ENCODE measurements around the gene KCNIP3. TPM values are rescaled to one million over a fixed set of nuclear protein-coding genes. Genes with fewer than 3 reads are reported as not detected.
"Not testable (repeated sequence)": the region's sequence is repeated elsewhere in the genome, so short reads cannot be mapped to it uniquely, and the experiment has no call there.

KCNIP3 gene
- total and polyA plus RNA-seq, 4 experiments from 2014 or later: not detected

GRCh38 chr2:95374451-95374920 is 77.3 kb downstream of the KCNIP3 start:
- H3K27ac ChIP-seq (ENCODE audit: low read depth, low read length): no peak overlapping the region
- no peaks in the 10 kb centered on the region for H3K36me3 ChIP-seq (ENCODE audit: insufficient read depth, low read length)
- intact Hi-C loops (cut with micrococcal nuclease): no loop called here
- no peak for DNase-seq
- no peak overlapping the region for H3K4me3 ChIP-seq (ENCODE audit: low read length in 2 of 2)
- H3K36me3 Mint-ChIP-seq: no peaks in the 10 kb centered on the region
- H3K27me3 Mint-ChIP-seq: peaks cover 8 to 28% of the 10 kb centered on the region in 2 donors
- H3K4me3 Mint-ChIP-seq: no peak overlapping the region
- H3K27me3 ChIP-seq (ENCODE audit: insufficient read depth, low read length): no peaks in the 10 kb centered on the region
- ChIA-PET POLR2A (ENCODE audit: partially characterized antibody) (no interaction called here), CTCF (ENCODE audit: partially characterized antibody) (no interaction called here)
- no peaks in the 10 kb centered on the region for H3K4me1 ChIP-seq (ENCODE audit: insufficient read depth, low read length)
- H3K9me3 Mint-ChIP-seq: peaks cover 0 to 16% (median 8%) of the 10 kb centered on the region in 8 donors
- H3K9me3 ChIP-seq (ENCODE audit: control insufficient read depth in 1 of 2, low read length in 2 of 2): no peaks in the 10 kb centered on the region
- H3K27ac Mint-ChIP-seq: no peak overlapping the region
- H3K4me1 Mint-ChIP-seq: peaks cover 0 to 6% (median 1%) of the 10 kb centered on the region in 4 donors

GRCh38 chr2:95374921-95375471 is 77.8 kb downstream of the KCNIP3 start:
- POLR2A ChIA-PET (ENCODE audit: partially characterized antibody): no interaction called here
- no peaks in the 10 kb centered on the region for H3K36me3 ChIP-seq (ENCODE audit: insufficient read depth, low read length)
- DNase-seq: no peak
- H3K27ac Mint-ChIP-seq: no peak overlapping the region
- H3K4me3 ChIP-seq (ENCODE audit: low read length in 2 of 2): no peak overlapping the region
- H3K9me3 ChIP-seq (ENCODE audit: control insufficient read depth in 1 of 2, low read length in 2 of 2): no peaks in the 10 kb centered on the region
- H3K9me3 Mint-ChIP-seq: peaks cover 0 to 15% (median 8%) of the 10 kb centered on the region in 8 donors
- H3K4me1 Mint-ChIP-seq: peaks cover 0 to 6% (median 1%) of the 10 kb centered on the region in 4 donors
- no peak overlapping the region for H3K27ac ChIP-seq (ENCODE audit: low read depth, low read length)
- H3K27me3 Mint-ChIP-seq: peaks cover 9 to 28% of the 10 kb centered on the region in 2 donors
- H3K4me1 ChIP-seq (ENCODE audit: insufficient read depth, low read length): no peaks in the 10 kb centered on the region
- intact Hi-C loops (cut with micrococcal nuclease): no loop called here
- H3K27me3 ChIP-seq (ENCODE audit: insufficient read depth, low read length): no peaks in the 10 kb centered on the region
- H3K4me3 Mint-ChIP-seq: no peak overlapping the region
- CTCF ChIA-PET (ENCODE audit: partially characterized antibody): no interaction called here
- H3K36me3 Mint-ChIP-seq: no peaks in the 10 kb centered on the region

- Histone ChIP-seq H3K27ac (ENCODE audit: low read depth, low read length) (no peak overlapping the region), H3K4me3 (ENCODE audit: low read length in 2 of 2) (no peak overlapping the region), H3K36me3 (ENCODE audit: insufficient read depth, low read length) (no peaks in the 10 kb centered on the region), H3K9me3 (ENCODE audit: control insufficient read depth in 1 of 2, low read length in 2 of 2) (no peaks in the 10 kb centered on the region), H3K27me3 (ENCODE audit: insufficient read depth, low read length) (no peaks in the 10 kb centered on the region), H3K4me1 (ENCODE audit: insufficient read depth, low read length) (no peaks in the 10 kb centered on the region)
- Mint-ChIP-seq H3K4me3 (peak overlapping the region in 1 of 8 donors; percentile 32), H3K4me1 (peaks cover 0 to 6% (median 1%) of the 10 kb centered on the region in 4 donors), H3K36me3 (no peaks in the 10 kb centered on the region), H3K9me3 (peaks cover 0 to 10% (median 5%) of the 10 kb centered on the region in 8 donors), H3K27me3 (peaks cover 9 to 28% of the 10 kb centered on the region in 2 donors), H3K27ac (no peak overlapping the region)
- no peak for DNase-seq
- intact Hi-C loops (cut with micrococcal nuclease): no loop called here
- ChIA-PET CTCF (ENCODE audit: partially characterized antibody) (no interaction called here), POLR2A (ENCODE audit: partially characterized antibody) (no interaction called here)
These were observed 78.5 kb downstream of the KCNIP3 start for GRCh38 chr2:95375532-95376150.

GRCh38 chr2:95376311-95377215 is 79.4 kb downstream of the KCNIP3 start:
- Histone ChIP-seq H3K4me1 (ENCODE audit: insufficient read depth, low read length) (no peaks in the 10 kb centered on the region), H3K27me3 (ENCODE audit: insufficient read depth, low read length) (no peaks in the 10 kb centered on the region), H3K4me3 (ENCODE audit: low read length in 2 of 2) (no peak overlapping the region), H3K27ac (ENCODE audit: low read depth, low read length) (no peak overlapping the region), H3K9me3 (ENCODE audit: control insufficient read depth in 1 of 2, low read length in 2 of 2) (no peaks in the 10 kb centered on the region), H3K36me3 (ENCODE audit: insufficient read depth, low read length) (no peaks in the 10 kb centered on the region)
- H3K36me3 Mint-ChIP-seq: no peaks in the 10 kb centered on the region
- H3K27ac Mint-ChIP-seq: no peak overlapping the region
- POLR2A ChIA-PET (ENCODE audit: partially characterized antibody): no interaction called here
- peaks cover 9 to 26% of the 10 kb centered on the region in 2 donors for H3K27me3 Mint-ChIP-seq
- H3K4me3 Mint-ChIP-seq: no peak overlapping the region
- H3K4me1 Mint-ChIP-seq: peaks cover 0 to 6% (median 1%) of the 10 kb centered on the region in 4 donors
- intact Hi-C loops (cut with micrococcal nuclease): no loop called here
- no peak for DNase-seq
- H3K9me3 Mint-ChIP-seq: peaks cover 0 to 4% (median 1%) of the 10 kb centered on the region in 8 donors
- CTCF ChIA-PET (ENCODE audit: partially characterized antibody): no interaction called here

- Mint-ChIP-seq H3K27ac (no peak overlapping the region), H3K9me3 (no peaks in the 10 kb centered on the region), H3K4me3 (no peak overlapping the region), H3K4me1 (peaks cover 0 to 6% (median 1%) of the 10 kb centered on the region in 4 donors), H3K27me3 (peaks cover 6 to 21% of the 10 kb centered on the region in 2 donors), H3K36me3 (no peaks in the 10 kb centered on the region)
- Histone ChIP-seq H3K9me3 (ENCODE audit: control insufficient read depth in 1 of 2, low read length in 2 of 2) (no peaks in the 10 kb centered on the region), H3K27ac (ENCODE audit: low read depth, low read length) (no peak overlapping the region), H3K27me3 (ENCODE audit: insufficient read depth, low read length) (no peaks in the 10 kb centered on the region), H3K36me3 (ENCODE audit: insufficient read depth, low read length) (no peaks in the 10 kb centered on the region), H3K4me1 (ENCODE audit: insufficient read depth, low read length) (no peaks in the 10 kb centered on the region), H3K4me3 (ENCODE audit: low read length in 2 of 2) (no peak overlapping the region)
- CTCF ChIA-PET (ENCODE audit: partially characterized antibody): interaction anchor here (0.6 kb wide), 1 partner anchor 10 kb away, joined by 3 read pairs; no protein-coding TSS in a partner anchor
- no peak for DNase-seq
- intact Hi-C loops (cut with micrococcal nuclease): no loop called here
- POLR2A ChIA-PET (ENCODE audit: partially characterized antibody): no interaction called here
These were observed 80.3 kb downstream of the KCNIP3 start for GRCh38 chr2:95377216-95378123.

GRCh38 chr2:95378281-95378680 is 81.1 kb downstream of the KCNIP3 start:
- DNase-seq; H3K27ac ChIP-seq (ENCODE audit: low read depth, low read length); H3K27me3 ChIP-seq (ENCODE audit: insufficient read depth, low read length); POLR2A ChIA-PET (ENCODE audit: partially characterized antibody); H3K4me3 ChIP-seq (ENCODE audit: low read length in 2 of 2); intact Hi-C loops (cut with micrococcal nuclease); H3K4me1 Mint-ChIP-seq; H3K4me1 ChIP-seq (ENCODE audit: insufficient read depth, low read length); H3K4me3 Mint-ChIP-seq; H3K27ac Mint-ChIP-seq; H3K9me3 Mint-ChIP-seq; H3K9me3 ChIP-seq (ENCODE audit: control insufficient read depth in 1 of 2, low read length in 2 of 2); H3K36me3 Mint-ChIP-seq; H3K36me3 ChIP-seq (ENCODE audit: insufficient read depth, low read length): not testable (repeated sequence)
- CTCF ChIA-PET (ENCODE audit: partially characterized antibody): interaction anchor here (0.6 kb wide), 1 partner anchor 10 kb away, joined by 3 read pairs; no protein-coding TSS in a partner anchor
- peaks cover 3 to 18% of the 10 kb centered on the region in 2 donors for H3K27me3 Mint-ChIP-seq

All from CD4-positive, alpha-beta memory T cell (primary cell).